Gastrocnemius medialis (tissue), 4 donors: ENCODE results near the gene TPRX1. TPM values are rescaled to one million over a fixed set of nuclear protein-coding genes. Genes with fewer than 3 reads are reported as not detected.
"Not testable (repeated sequence)": the region's sequence is repeated elsewhere in the genome, so short reads cannot be mapped to it uniquely, and the experiment has no call there.

Experiments
- ATAC-seq, 2 donors: fragments of 150-250 bp; one replicate each; pipeline ENCODE4 v1.9.1; 2016
- DNase-seq, 2 donors: peaks; one replicate each; pipeline ENCODE4 v3.0.0-alpha.2; 2019
- H3K27ac ChIP-seq, 4 donors: fragments of 200-600 bp; sonication (generic); 1 replicate in 1 of 4; 2 replicates in 3 of 4; pipeline ENCODE4 v1.5.1; 2016 to 2018; ENCODE audit warnings: mild to moderate bottlenecking in 2 of 4, moderate library complexity in 1 of 4
- H3K27me3 ChIP-seq, 3 donors: fragments of 200-600 bp; sonication (generic) in 2 of 3; 1 replicate in 1 of 3; 2 replicates in 2 of 3; pipeline versions ENCODE4 v1.5.1 to v1.6.0; 2016 to 2019; ENCODE audit warnings: mild to moderate bottlenecking in 1 of 3, moderate library complexity in 1 of 3
- H3K36me3 ChIP-seq, 2 donors: fragments of 200-600 bp; sonication (generic) in 1 of 2; one replicate each; pipeline ENCODE4 v1.5.1; 2017 to 2018
- H3K4me1 ChIP-seq, 2 donors: fragments of 200-600 bp; sonication (generic) in 1 of 2; one replicate each; pipeline ENCODE4 v1.5.1; 2016 to 2017; ENCODE audit warnings: mild to moderate bottlenecking in 2 of 2
- H3K4me3 ChIP-seq, 4 donors: fragments of 200-600 bp; sonication (generic) in 3 of 4; 1 replicate in 1 of 4; 2 replicates in 3 of 4; pipeline ENCODE4 v1.5.1; 2016 to 2019; ENCODE audit warnings: mild to moderate bottlenecking in 2 of 4
- H3K9me3 ChIP-seq, 3 donors: fragments of 200-600 bp; sonication (generic) in 2 of 3; 1 replicate in 1 of 3; 2 replicates in 2 of 3; pipeline ENCODE4 v1.5.1; 2016 to 2019
- CTCF ChIP-seq, 5 experiments: fragments of 450-650 bp in 3 of 5; fragments of 200-600 bp in 2 of 5; sonication (generic) in 2 of 5; IDR thresholded peaks in 4 of 5; conservative IDR thresholded peaks in 1 of 5; 1 replicate in 4 of 5; 2 replicates in 1 of 5; pipeline ENCODE4 v1.5.1; 2016 to 2019; ENCODE audit warnings: antibody characterized with exemption in 5 of 5, mild to moderate bottlenecking in 3 of 5, moderate library complexity in 3 of 5
- POLR2A ChIP-seq, 2 donors: fragments of 450-650 bp; IDR thresholded peaks; one replicate each; pipeline ENCODE4 v1.6.1; 2017; ENCODE audit warnings: antibody characterized with exemption in 2 of 2, mild to moderate bottlenecking in 2 of 2, moderate library complexity in 2 of 2
- in situ Hi-C, 4 donors: fragments of 200-750 bp; cut with MboI; loops; one replicate each; pipeline versions ENCODE4 v1.15.0 to v1.8.0; 2017; ENCODE audit warnings: low sequenced_read_pairs in 4 of 4
- intact Hi-C: fragments of 100-400 bp; cut with DNase I; formaldehyde crosslinking; loops from one replicate; pipeline ENCODE4 v1.15.1; 2023; ENCODE audit warnings: low total_unique reads
- total RNA-seq, 4 donors: library from RNA; depleted of rRNA; stranded (reverse); fragments of >200 nt; gene quantifications; one replicate each; pipeline versions ENCODE4 v1.1.0 to v1.2.3, GENCODE V29; 2016

The TPRX1 gene
- total RNA-seq, 4 donors from 2014 or later: not detected

- in situ Hi-C loops: no loop called here
Observed at GRCh38 chr19:47813995-47814328, 9.6 kb upstream of the TPRX1 start.

GRCh38 chr19:47813304-47813994, 9.1 kb upstream of the TPRX1 start:
- Histone ChIP-seq H3K9me3 (no peaks in the 10 kb centered on the region), H3K27me3 (peaks cover 0 to 2% (median 0%) of the 10 kb centered on the region in 3 donors), H3K27ac (no peak overlapping the region), H3K4me3 (no peak overlapping the region), H3K36me3 (no peaks in the 10 kb centered on the region), H3K4me1 (no peaks in the 10 kb centered on the region)
- ATAC-seq: no peak
- in situ Hi-C loops (no loop called here), intact Hi-C loops (no loop called here)
- peak in 1 of 2 donors; percentile 17 for DNase-seq
- TF ChIP-seq CTCF (IDR thresholded peaks at IDR 0.05 in 4 of 5, conservative IDR thresholded peaks at IDR 0.05 in 1 of 5): peak in 2 of 5 experiments; percentile 41 to 63
- TF ChIP-seq POLR2A (IDR thresholded peaks at IDR 0.05): no peak

More at GRCh38 chr19:47813995-47814328, 9.6 kb upstream of the TPRX1 start:
- Histone ChIP-seq H3K27ac (no peak overlapping the region), H3K36me3 (no peaks in the 10 kb centered on the region), H3K9me3 (no peaks in the 10 kb centered on the region), H3K4me3 (no peak overlapping the region), H3K27me3 (peaks cover 0 to 7% (median 2%) of the 10 kb centered on the region in 3 donors), H3K4me1 (no peaks in the 10 kb centered on the region)
- DNase-seq (no peak), ATAC-seq (no peak)
- TF ChIP-seq POLR2A (IDR thresholded peaks at IDR 0.05) (no peak), CTCF (IDR thresholded peaks at IDR 0.05 in 4 of 5, conservative IDR thresholded peaks at IDR 0.05 in 1 of 5) (no peak)
- intact Hi-C loops: no loop called here

- no peak for ATAC-seq
- DNase-seq: no peak
- no peaks in the 10 kb centered on the region for H3K36me3 ChIP-seq
- no peak overlapping the region for H3K4me3 ChIP-seq
- no peaks in the 10 kb centered on the region for H3K27me3 ChIP-seq
- no peak for TF ChIP-seq POLR2A (IDR thresholded peaks at IDR 0.05)
- TF ChIP-seq CTCF (IDR thresholded peaks at IDR 0.05 in 4 of 5, conservative IDR thresholded peaks at IDR 0.05 in 1 of 5): no peak
- H3K27ac ChIP-seq: no peak overlapping the region
- H3K4me1 ChIP-seq: no peaks in the 10 kb centered on the region
- in situ Hi-C loops (no loop called here), intact Hi-C loops (no loop called here)
- H3K9me3 ChIP-seq: no peaks in the 10 kb centered on the region
Observed at GRCh38 chr19:47806435-47806834, 2.1 kb upstream of the TPRX1 start.

- ATAC-seq: no peak
- in situ Hi-C loops: no loop called here
- intact Hi-C loops: no loop called here
Observed at GRCh38 chr19:47805313-47805712, 962 bp upstream of the TPRX1 start.

GRCh38 chr19:47803671-47804070, 680 bp downstream of the TPRX1 start:
- in situ Hi-C loops, ATAC-seq: not testable (repeated sequence)

More at GRCh38 chr19:47805313-47805712, 962 bp upstream of the TPRX1 start:
- Histone ChIP-seq H3K27ac (no peak overlapping the region), H3K36me3 (no peaks in the 10 kb centered on the region), H3K4me1 (no peaks in the 10 kb centered on the region), H3K4me3 (no peak overlapping the region), H3K27me3 (no peaks in the 10 kb centered on the region), H3K9me3 (no peaks in the 10 kb centered on the region)
- TF ChIP-seq POLR2A (IDR thresholded peaks at IDR 0.05): no peak
- no peak for TF ChIP-seq CTCF (IDR thresholded peaks at IDR 0.05 in 4 of 5, conservative IDR thresholded peaks at IDR 0.05 in 1 of 5)
- no peak for DNase-seq

GRCh38 chr19:47803148-47803547, 1.2 kb downstream of the TPRX1 start:
- in situ Hi-C loops, DNase-seq, intact Hi-C loops, H3K27ac ChIP-seq, H3K4me1 ChIP-seq, H3K27me3 ChIP-seq, H3K9me3 ChIP-seq, H3K36me3 ChIP-seq, H3K4me3 ChIP-seq, ATAC-seq: not testable (repeated sequence)

More at GRCh38 chr19:47803671-47804070, 680 bp downstream of the TPRX1 start:
- intact Hi-C loops, H3K4me1 ChIP-seq, H3K27ac ChIP-seq, H3K4me3 ChIP-seq, H3K27me3 ChIP-seq, H3K36me3 ChIP-seq, DNase-seq, H3K9me3 ChIP-seq: not testable (repeated sequence)
